GM19395 (cell line): Measurements from ENCODE around the gene TFF1.

Experiments
- ATAC-seq: cut with Tn5 transposase; IDR thresholded peaks from one replicate; pipeline ENCODE4 v1.9.1; 2021; ENCODE audit warnings: mild to moderate bottlenecking, moderate library complexity; ENCODE audit not compliant: unreplicated experiment

Gene TFF1

DNA sequence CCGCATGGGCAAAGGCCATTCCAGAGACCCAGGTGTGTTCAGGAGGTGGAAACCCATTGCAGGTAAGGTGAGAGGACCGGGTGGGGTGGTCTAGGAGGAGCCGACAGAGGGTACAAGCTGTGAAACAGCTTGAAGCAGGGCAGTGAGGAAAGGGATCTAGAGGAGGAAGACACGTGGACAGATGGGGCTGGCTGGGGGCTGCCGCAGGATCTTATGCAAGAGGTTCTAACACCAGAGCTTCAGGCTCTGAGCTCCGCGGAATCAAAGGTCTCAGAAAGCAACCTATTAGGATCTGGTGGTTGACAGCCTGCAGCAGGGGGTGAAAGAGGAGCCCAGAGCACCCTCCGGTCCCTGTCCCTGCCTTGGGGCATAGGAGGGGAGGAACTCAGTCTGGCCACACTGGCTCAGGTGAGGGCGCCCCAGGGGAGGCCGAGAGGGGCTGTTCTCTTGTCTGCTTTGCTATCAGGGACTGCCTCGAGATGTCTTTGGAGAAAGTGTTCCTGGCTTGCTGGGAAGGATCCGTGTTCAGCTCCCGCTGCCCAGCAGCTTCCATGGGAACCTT, 1.9 kb downstream of the TFF1 start:
- no peak for ATAC-seq

DNA sequence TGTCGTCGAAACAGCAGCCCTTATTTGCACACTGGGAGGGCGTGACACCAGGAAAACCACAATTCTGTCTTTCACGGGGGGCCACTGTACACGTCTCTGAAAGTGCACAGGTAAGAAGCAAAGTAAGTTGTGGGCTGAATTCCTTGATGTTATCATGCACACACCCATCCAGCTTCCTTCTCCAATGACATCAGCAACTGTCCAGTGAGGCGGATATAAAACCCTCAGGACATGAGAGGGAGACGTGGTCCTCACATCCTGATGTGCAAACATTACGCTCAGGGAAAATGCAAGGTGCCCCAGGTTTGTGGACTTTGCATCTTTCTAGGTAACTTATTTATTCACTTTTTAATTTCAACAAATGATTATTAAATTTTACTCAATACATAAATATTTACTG, 3.0 kb downstream of the TFF1 start:
- ATAC-seq: no peak

DNA sequence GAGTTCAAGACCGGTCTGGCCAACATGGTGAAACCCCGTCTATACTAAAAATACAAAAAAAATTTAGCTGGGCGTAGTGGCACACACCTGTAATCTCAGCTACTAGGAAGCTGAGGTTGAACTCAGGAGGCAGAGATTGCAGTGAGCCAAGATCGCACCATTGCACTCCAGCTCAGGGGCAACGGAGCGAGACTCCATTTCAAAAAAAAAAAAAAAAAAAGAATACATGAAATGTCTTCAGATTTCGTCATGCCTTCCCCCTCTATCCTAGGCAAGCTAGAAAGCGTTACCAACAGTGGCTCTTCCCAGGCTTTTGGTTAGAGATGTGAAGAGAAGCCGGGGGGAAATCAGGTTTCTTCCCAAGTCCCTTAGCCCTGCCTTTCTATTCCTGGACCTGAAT, 3.6 kb downstream of the TFF1 start:
- no peak for ATAC-seq

- no peak for ATAC-seq
These were observed 4.1 kb downstream of the TFF1 start for GRCh38 chr21:42362198-42362597.

GRCh38 chr21:42361286-42361685, 5.0 kb downstream of the TFF1 start:
- ATAC-seq: no peak

- no peak for ATAC-seq
These were observed 6.0 kb downstream of the TFF1 start for GRCh38 chr21:42360317-42360716.

DNA sequence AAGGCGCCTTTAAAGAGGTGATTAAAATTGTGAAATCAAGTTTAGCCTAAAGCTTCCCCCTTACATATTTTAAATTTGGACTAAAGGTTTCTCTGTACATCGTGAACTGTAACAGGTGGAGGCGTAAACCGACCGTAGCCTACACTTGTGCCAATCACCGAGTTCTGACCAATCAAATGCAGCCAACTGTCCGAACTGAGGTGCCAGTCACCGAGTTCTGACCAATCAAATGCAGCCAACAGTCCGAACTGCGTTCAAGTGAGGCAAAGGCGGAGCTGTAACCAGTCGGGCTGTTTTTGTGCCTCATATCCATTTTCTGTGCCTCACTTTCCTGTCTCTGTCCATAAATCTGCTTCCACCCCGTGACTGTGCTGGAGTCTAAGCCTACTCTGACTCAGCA, 7.4 kb downstream of the TFF1 start:
- no peak for ATAC-seq

GRCh38 chr21:42358261-42358660, 8.1 kb downstream of the TFF1 start:
- no peak for ATAC-seq

- ATAC-seq: no peak
These were observed 9.0 kb downstream of the TFF1 start for GRCh38 chr21:42357307-42357706.

- no peak for ATAC-seq
These were observed 9.7 kb downstream of the TFF1 start for GRCh38 chr21:42356650-42357049.

- no peak for ATAC-seq
These were observed 10.3 kb downstream of the TFF1 start for GRCh38 chr21:42356046-42356445.

- ATAC-seq: no peak
These were observed 12.7 kb downstream of the TFF1 start for GRCh38 chr21:42353623-42354022.

DNA sequence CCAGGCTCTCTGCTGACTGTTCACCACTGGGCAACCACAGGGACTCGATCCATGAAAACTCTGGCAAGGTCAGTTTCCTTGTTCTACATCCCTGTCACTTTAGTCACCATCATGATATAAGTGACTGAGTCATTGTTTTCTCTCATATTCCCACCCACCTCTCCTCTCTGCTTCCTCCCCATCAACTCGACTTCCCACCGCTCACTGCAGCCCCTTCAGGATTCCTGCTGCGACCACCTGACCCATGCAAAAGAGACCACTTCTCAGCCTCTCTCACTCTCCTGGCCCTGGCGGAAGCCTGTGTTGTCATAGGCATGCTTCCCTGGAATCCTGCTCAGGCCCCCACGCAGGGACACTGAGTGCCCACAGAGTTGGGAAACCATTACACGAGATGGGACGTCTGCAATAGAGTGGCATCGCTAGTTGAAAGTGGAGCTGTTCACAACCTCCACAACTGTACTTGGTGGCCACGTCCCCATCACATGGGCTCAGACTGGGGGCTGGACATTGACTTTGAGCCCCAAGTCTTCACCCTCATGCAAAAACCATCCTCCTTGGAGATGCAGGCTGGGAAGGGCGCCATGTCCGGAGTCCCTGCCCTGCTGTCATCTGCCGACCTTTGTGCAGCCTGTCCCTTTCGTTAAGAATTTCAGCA, 13.8 kb downstream of the TFF1 start:
- ATAC-seq: no peak

DNA sequence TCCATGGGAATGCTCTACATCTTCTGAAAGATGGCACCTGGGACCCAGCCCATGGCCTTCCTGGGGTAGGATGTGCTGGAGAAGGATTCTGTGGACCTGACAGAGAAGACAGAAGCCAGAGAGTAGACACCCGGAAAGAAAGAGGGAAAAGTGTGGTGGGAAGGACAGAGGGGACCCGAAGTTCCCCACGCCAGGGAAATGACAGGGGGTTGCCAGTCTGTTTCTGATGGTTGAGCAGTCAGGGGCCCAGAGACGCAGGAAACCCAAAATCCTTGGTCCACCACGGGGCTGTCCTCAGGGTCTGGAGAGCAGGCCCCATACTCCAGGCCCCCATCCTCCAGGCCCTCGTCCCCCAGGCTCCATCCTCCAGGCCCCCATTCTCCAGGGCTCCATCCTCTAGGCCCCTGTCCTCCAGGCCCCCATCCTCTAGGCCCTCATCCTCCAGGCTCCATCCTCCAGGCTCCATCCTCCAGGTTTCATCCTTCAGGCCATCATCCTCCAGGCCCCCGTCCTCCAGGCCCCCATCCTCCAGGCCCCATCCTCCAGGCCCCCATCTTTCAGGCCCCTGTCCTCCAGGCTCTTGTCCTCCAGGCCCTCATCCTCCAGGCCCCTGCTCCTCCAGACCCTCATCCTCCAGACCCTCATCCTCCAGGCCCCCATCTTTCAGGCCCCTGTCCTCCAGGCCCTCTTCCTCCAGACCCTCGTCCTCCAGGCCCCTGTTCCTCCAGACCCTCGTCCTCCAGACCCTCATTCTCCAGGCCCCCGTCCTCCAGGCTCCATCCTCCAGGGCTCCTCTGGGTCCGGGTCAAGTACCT, 14.5 kb downstream of the TFF1 start:
- ATAC-seq: no peak

DNA sequence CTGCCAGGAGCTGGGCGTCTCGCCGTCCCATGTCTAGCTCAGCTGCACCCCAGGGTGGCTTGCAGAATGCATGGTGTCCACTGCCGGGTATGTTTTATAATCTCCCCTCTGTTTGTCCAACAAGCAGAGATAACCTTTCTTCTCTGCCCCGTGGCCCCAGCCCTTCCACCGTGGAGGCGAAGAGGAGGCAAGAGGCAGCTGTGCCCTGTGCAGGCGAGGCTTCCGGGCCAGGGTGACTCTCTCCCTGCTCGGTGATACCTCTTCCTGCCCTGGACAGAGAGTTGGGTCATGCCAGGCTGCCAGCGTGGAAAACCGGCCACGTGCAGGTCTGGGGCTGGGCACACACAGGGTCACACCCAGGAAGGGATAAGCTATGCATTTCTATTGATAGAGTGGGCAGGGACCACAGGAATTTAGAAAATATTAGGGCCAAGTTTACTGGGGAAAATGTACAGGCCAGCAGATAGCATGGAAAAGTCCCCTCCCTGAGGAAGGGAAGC, 15.4 kb downstream of the TFF1 start, which contains the start of gene TFF2:
TFF2 (minus strand) TSS at position 68 of the 500 bp plus-strand sequence; CDS start at position 31, 37 bp downstream.
- ATAC-seq: no peak

GRCh38 chr21:42350318-42350910, 15.9 kb downstream of the TFF1 start:
- no peak for ATAC-seq

GRCh38 chr21:42349420-42350317, 16.7 kb downstream of the TFF1 start:
- no peak for ATAC-seq

DNA sequence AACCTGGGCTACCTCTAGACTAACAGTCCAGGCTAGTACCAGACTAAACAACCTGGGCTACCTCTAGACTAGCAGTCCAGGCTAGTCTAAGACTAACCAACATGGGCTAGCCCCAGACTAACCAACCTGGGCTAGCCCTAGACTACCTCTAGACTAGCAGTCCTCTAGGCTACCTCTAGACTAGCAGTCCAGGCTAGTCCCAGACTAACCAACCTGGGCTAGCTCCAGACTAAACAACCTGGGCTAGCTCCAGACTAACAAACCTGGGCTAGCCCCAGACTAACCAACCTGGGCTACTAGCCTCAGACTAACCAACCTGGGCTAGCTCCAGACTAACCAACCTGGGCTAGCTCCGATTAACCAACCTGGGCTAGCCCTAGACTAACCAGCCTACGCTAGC, 17.6 kb downstream of the TFF1 start:
- ATAC-seq: no peak

- ATAC-seq: no peak
These were observed 18.6 kb downstream of the TFF1 start for GRCh38 chr21:42347601-42348327.
